ENCODE measurements around the gene B3GNT7.

The B3GNT7 gene

GRCh38 chr2:231421051-231421580 is 25.6 kb downstream of the B3GNT7 start:
- Histone ChIP-seq H4K20me1 (ENCODE audit: control insufficient read depth, insufficient read depth, low read depth, low read length) (no peaks in the 10 kb centered on the region; the same call in 1 of the 2 replicates), H3K27ac (ENCODE audit: low read depth, low read length) (no peak overlapping the region), H3K27me3 (ENCODE audit: control insufficient read depth, low read length) (no peaks in the 10 kb centered on the region; the same call in 1 of the 2 replicates), H3F3A (ENCODE audit: control insufficient read depth, insufficient read depth) (no peaks in the 10 kb centered on the region), H3K9me3 (ENCODE audit: control insufficient read depth, insufficient read depth, low read length) (no peaks in the 10 kb centered on the region), H3K9me2 (replicated peaks; ENCODE audit: control insufficient read depth, low read length) (no peaks in the 10 kb centered on the region), H3K4me2 (ENCODE audit: low read length) (no peak overlapping the region), H3K79me2 (ENCODE audit: control insufficient read depth, low read length) (no peaks in the 10 kb centered on the region), H3K4me3 (ENCODE audit: low read length) (no peak overlapping the region), H3K36me3 (ENCODE audit: control insufficient read depth, low read length) (no peaks in the 10 kb centered on the region), H3K4me1 (ENCODE audit: control insufficient read depth, low read length) (no peaks in the 10 kb centered on the region)
- TF ChIP-seq EZH2phosphoT487 (IDR thresholded peaks at IDR 0.05; ENCODE audit: borderline replicate concordance, low read length) (no peak), CTCF (IDR thresholded peaks at IDR 0.05; ENCODE audit: low read depth, low read length, poor library complexity, severe bottlenecking) (no peak)

GRCh38 chr2:231422056-231422455 is 26.5 kb downstream of the B3GNT7 start:
- Histone ChIP-seq H3K27ac (ENCODE audit: low read depth, low read length) (no peak overlapping the region), H3K36me3 (ENCODE audit: control insufficient read depth, low read length) (no peaks in the 10 kb centered on the region), H3K9me2 (replicated peaks; ENCODE audit: control insufficient read depth, low read length) (no peaks in the 10 kb centered on the region), H3K79me2 (ENCODE audit: control insufficient read depth, low read length) (no peaks in the 10 kb centered on the region), H3F3A (ENCODE audit: control insufficient read depth, insufficient read depth) (no peaks in the 10 kb centered on the region), H3K4me2 (ENCODE audit: low read length) (no peak overlapping the region), H3K4me3 (ENCODE audit: low read length) (no peak overlapping the region), H4K20me1 (ENCODE audit: control insufficient read depth, insufficient read depth, low read depth, low read length) (no peaks in the 10 kb centered on the region; the same call in 1 of the 2 replicates), H3K27me3 (ENCODE audit: control insufficient read depth, low read length) (no peaks in the 10 kb centered on the region; the same call in 1 of the 2 replicates), H3K9me3 (ENCODE audit: control insufficient read depth, insufficient read depth, low read length) (no peaks in the 10 kb centered on the region), H3K4me1 (ENCODE audit: control insufficient read depth, low read length) (no peaks in the 10 kb centered on the region)
- TF ChIP-seq CTCF (IDR thresholded peaks at IDR 0.05; ENCODE audit: low read depth, low read length, poor library complexity, severe bottlenecking) (no peak), EZH2phosphoT487 (IDR thresholded peaks at IDR 0.05; ENCODE audit: borderline replicate concordance, low read length) (no peak)

GRCh38 chr2:231423176-231423575 is 27.7 kb downstream of the B3GNT7 start:
- Histone ChIP-seq H3F3A (ENCODE audit: control insufficient read depth, insufficient read depth) (no peaks in the 10 kb centered on the region), H3K4me3 (ENCODE audit: low read length) (no peak overlapping the region), H3K79me2 (ENCODE audit: control insufficient read depth, low read length) (no peaks in the 10 kb centered on the region), H3K4me1 (ENCODE audit: control insufficient read depth, low read length) (no peaks in the 10 kb centered on the region), H3K27ac (ENCODE audit: low read depth, low read length) (no peak overlapping the region), H4K20me1 (ENCODE audit: control insufficient read depth, insufficient read depth, low read depth, low read length) (no peaks in the 10 kb centered on the region; the same call in 1 of the 2 replicates), H3K9me2 (replicated peaks; ENCODE audit: control insufficient read depth, low read length) (no peaks in the 10 kb centered on the region), H3K36me3 (ENCODE audit: control insufficient read depth, low read length) (no peaks in the 10 kb centered on the region), H3K9me3 (ENCODE audit: control insufficient read depth, insufficient read depth, low read length) (no peaks in the 10 kb centered on the region), H3K27me3 (ENCODE audit: control insufficient read depth, low read length) (no peaks in the 10 kb centered on the region; the same call in 1 of the 2 replicates), H3K4me2 (ENCODE audit: low read length) (no peak overlapping the region)
- TF ChIP-seq EZH2phosphoT487 (IDR thresholded peaks at IDR 0.05; ENCODE audit: borderline replicate concordance, low read length): no peak
- no peak for TF ChIP-seq CTCF (IDR thresholded peaks at IDR 0.05; ENCODE audit: low read depth, low read length, poor library complexity, severe bottlenecking)
